ENCODE data around the gene NFYA.
A peak's percentile ranks its signal among the peaks of the same experiment; 100 is the strongest.
"Not testable (repeated sequence)": the region's sequence is repeated elsewhere in the genome, so short reads cannot be mapped to it uniquely, and the experiment has no call there.

Gene NFYA

GRCh38 chr6:41090841-41091761, 18.3 kb downstream of the NFYA start:
- intact Hi-C loops (cut with micrococcal nuclease), result no loop called here
- Mint-ChIP-seq H3K4me3 (no peak overlapping the region), H3K27me3 (no peaks in the 10 kb centered on the region), H3K27ac (no peak overlapping the region), H3K9me3 (no peaks in the 10 kb centered on the region), H3K4me1 (ENCODE audit: low read depth) (no peaks in the 10 kb centered on the region), H3K36me3 (ENCODE audit: low read depth) (peaks cover 81% of the 10 kb centered on the region)

- intact Hi-C loops (cut with micrococcal nuclease), result loop anchor here (2.0 kb wide), 2 partner anchors 90 to 226 kb away; no protein-coding TSS in a partner anchor
- Mint-ChIP-seq H3K27ac (no peak overlapping the region), H3K27me3 (no peaks in the 10 kb centered on the region), H3K9me3 (no peaks in the 10 kb centered on the region), H3K36me3 (ENCODE audit: low read depth) (peaks cover 90% of the 10 kb centered on the region), H3K4me1 (ENCODE audit: low read depth) (no peaks in the 10 kb centered on the region), H3K4me3 (no peak overlapping the region)
These were observed 19.8 kb downstream of the NFYA start for GRCh38 chr6:41092421-41093140.

- Mint-ChIP-seq H3K36me3 (ENCODE audit: low read depth) (peaks cover 97% of the 10 kb centered on the region), H3K27me3 (no peaks in the 10 kb centered on the region), H3K27ac (no peak overlapping the region), H3K9me3 (no peaks in the 10 kb centered on the region), H3K4me3 (no peak overlapping the region), H3K4me1 (ENCODE audit: low read depth) (no peaks in the 10 kb centered on the region)
- intact Hi-C loops (cut with micrococcal nuclease), result loop anchor here (2.0 kb wide), 2 partner anchors 89 to 225 kb away; no protein-coding TSS in a partner anchor
These were observed 21.0 kb downstream of the NFYA start for GRCh38 chr6:41093729-41094128.

- no peaks in the 10 kb centered on the region for H3K27me3 Mint-ChIP-seq
- peaks cover 86% of the 10 kb centered on the region for H3K36me3 Mint-ChIP-seq (ENCODE audit: low read depth)
- no peak overlapping the region for H3K27ac Mint-ChIP-seq
- H3K4me1 Mint-ChIP-seq (ENCODE audit: low read depth), result peaks cover 3% of the 10 kb centered on the region
- no peak overlapping the region for H3K4me3 Mint-ChIP-seq
- H3K9me3 Mint-ChIP-seq, result no peaks in the 10 kb centered on the region
- intact Hi-C loops (cut with micrococcal nuclease), result no loop called here
These were observed 24.8 kb downstream of the NFYA start for GRCh38 chr6:41097467-41098090.

- H3K36me3 Mint-ChIP-seq (ENCODE audit: low read depth), result peaks cover 79% of the 10 kb centered on the region
- intact Hi-C loops (cut with micrococcal nuclease), result no loop called here
- H3K9me3 Mint-ChIP-seq, result no peaks in the 10 kb centered on the region
- no peak overlapping the region for H3K4me3 Mint-ChIP-seq
- H3K27ac Mint-ChIP-seq, result no peak overlapping the region
- no peaks in the 10 kb centered on the region for H3K27me3 Mint-ChIP-seq
- peaks cover 3% of the 10 kb centered on the region for H3K4me1 Mint-ChIP-seq (ENCODE audit: low read depth)
These were observed 25.6 kb downstream of the NFYA start for GRCh38 chr6:41098366-41098765.

- peak overlapping the region; percentile 44 for H3K27ac Mint-ChIP-seq
- H3K4me1 Mint-ChIP-seq (ENCODE audit: low read depth), result peaks cover 3% of the 10 kb centered on the region
- H3K4me3 Mint-ChIP-seq, result peak overlapping the region; percentile 64
- no peaks in the 10 kb centered on the region for H3K27me3 Mint-ChIP-seq
- H3K9me3 Mint-ChIP-seq, result no peaks in the 10 kb centered on the region
- H3K36me3 Mint-ChIP-seq (ENCODE audit: low read depth), result peaks cover 53% of the 10 kb centered on the region
- intact Hi-C loops (cut with micrococcal nuclease), result no loop called here
These were observed 28.1 kb downstream of the NFYA start for GRCh38 chr6:41100871-41101287.

- H3K36me3 Mint-ChIP-seq (ENCODE audit: low read depth), result peaks cover 24% of the 10 kb centered on the region
- intact Hi-C loops (cut with micrococcal nuclease), result no loop called here
- no peak overlapping the region for H3K4me3 Mint-ChIP-seq
- no peaks in the 10 kb centered on the region for H3K27me3 Mint-ChIP-seq
- no peaks in the 10 kb centered on the region for H3K9me3 Mint-ChIP-seq
- no peak overlapping the region for H3K27ac Mint-ChIP-seq
- H3K4me1 Mint-ChIP-seq (ENCODE audit: low read depth), result peaks cover 3% of the 10 kb centered on the region
These were observed 31.1 kb downstream of the NFYA start for GRCh38 chr6:41103847-41104246.

GRCh38 chr6:41111017-41111416, 38.2 kb downstream of the NFYA start:
- H3K9me3 Mint-ChIP-seq, result no peaks in the 10 kb centered on the region
- intact Hi-C loops (cut with micrococcal nuclease), result no loop called here
- no peak overlapping the region for H3K4me3 Mint-ChIP-seq
- H3K27me3 Mint-ChIP-seq, result no peaks in the 10 kb centered on the region
- H3K4me1 Mint-ChIP-seq (ENCODE audit: low read depth), result no peaks in the 10 kb centered on the region
- no peak overlapping the region for H3K27ac Mint-ChIP-seq
- H3K36me3 Mint-ChIP-seq (ENCODE audit: low read depth), result no peaks in the 10 kb centered on the region

- H3K27ac Mint-ChIP-seq; H3K4me3 Mint-ChIP-seq; H3K27me3 Mint-ChIP-seq; H3K4me1 Mint-ChIP-seq (ENCODE audit: low read depth); H3K36me3 Mint-ChIP-seq (ENCODE audit: low read depth); H3K9me3 Mint-ChIP-seq; intact Hi-C loops (cut with micrococcal nuclease): not testable (repeated sequence)
These were observed 42.3 kb downstream of the NFYA start for GRCh38 chr6:41115027-41115426.

GRCh38 chr6:41119508-41119907, 46.7 kb downstream of the NFYA start:
- no peaks in the 10 kb centered on the region for H3K36me3 Mint-ChIP-seq (ENCODE audit: low read depth)
- H3K4me3 Mint-ChIP-seq, result no peak overlapping the region
- no peak overlapping the region for H3K27ac Mint-ChIP-seq
- intact Hi-C loops (cut with micrococcal nuclease), result no loop called here
- no peaks in the 10 kb centered on the region for H3K4me1 Mint-ChIP-seq (ENCODE audit: low read depth)
- no peaks in the 10 kb centered on the region for H3K27me3 Mint-ChIP-seq
- H3K9me3 Mint-ChIP-seq, result no peaks in the 10 kb centered on the region

GRCh38 chr6:41120058-41120457, 47.3 kb downstream of the NFYA start:
- intact Hi-C loops (cut with micrococcal nuclease), result no loop called here
- Mint-ChIP-seq H3K9me3 (no peaks in the 10 kb centered on the region), H3K27me3 (no peaks in the 10 kb centered on the region), H3K4me1 (ENCODE audit: low read depth) (no peaks in the 10 kb centered on the region), H3K4me3 (no peak overlapping the region), H3K36me3 (ENCODE audit: low read depth) (no peaks in the 10 kb centered on the region), H3K27ac (no peak overlapping the region)

GRCh38 chr6:41122373-41122772, 49.6 kb downstream of the NFYA start:
- no peaks in the 10 kb centered on the region for H3K27me3 Mint-ChIP-seq
- no peaks in the 10 kb centered on the region for H3K4me1 Mint-ChIP-seq (ENCODE audit: low read depth)
- no peaks in the 10 kb centered on the region for H3K36me3 Mint-ChIP-seq (ENCODE audit: low read depth)
- H3K9me3 Mint-ChIP-seq, result no peaks in the 10 kb centered on the region
- no peak overlapping the region for H3K4me3 Mint-ChIP-seq
- intact Hi-C loops (cut with micrococcal nuclease), result no loop called here
- H3K27ac Mint-ChIP-seq, result no peak overlapping the region

- Mint-ChIP-seq H3K4me3 (no peak overlapping the region), H3K4me1 (ENCODE audit: low read depth) (no peaks in the 10 kb centered on the region), H3K27ac (no peak overlapping the region), H3K36me3 (ENCODE audit: low read depth) (no peaks in the 10 kb centered on the region), H3K9me3 (no peaks in the 10 kb centered on the region), H3K27me3 (no peaks in the 10 kb centered on the region)
- intact Hi-C loops (cut with micrococcal nuclease), result no loop called here
These were observed 50.1 kb downstream of the NFYA start for GRCh38 chr6:41122918-41123317.

GRCh38 chr6:41125282-41125681, 52.5 kb downstream of the NFYA start:
- H3K27me3 Mint-ChIP-seq, result no peaks in the 10 kb centered on the region
- no peak overlapping the region for H3K4me3 Mint-ChIP-seq
- no peaks in the 10 kb centered on the region for H3K9me3 Mint-ChIP-seq
- H3K36me3 Mint-ChIP-seq (ENCODE audit: low read depth), result no peaks in the 10 kb centered on the region
- intact Hi-C loops (cut with micrococcal nuclease), result no loop called here
- H3K4me1 Mint-ChIP-seq (ENCODE audit: low read depth), result no peaks in the 10 kb centered on the region
- no peak overlapping the region for H3K27ac Mint-ChIP-seq
